HepG2 (cell line): ENCODE results near the gene GNAI2. TPM values are rescaled to one million over a fixed set of nuclear protein-coding genes. Genes with fewer than 3 reads are reported as not detected.

Source experiments
- DNMT1 ChIP-seq: sonication (generic); formaldehyde crosslinking; IDR thresholded peaks from 2 replicates; pipeline ENCODE4 v1.5.1; 2020; ENCODE audit warnings: mild to moderate bottlenecking, missing genetic modification reagents
- DZIP1 ChIP-seq: sonication (generic); formaldehyde crosslinking; IDR thresholded peaks from 2 replicates; pipeline ENCODE4 v1.5.0; 2020; ENCODE audit warnings: mild to moderate bottlenecking, missing genetic modification reagents
- FOXK2 ChIP-seq: fragments of 450-650 bp; IDR thresholded peaks from 2 replicates; pipeline ENCODE4 v1.6.1; 2016
- GZF1 ChIP-seq: sonication (generic); formaldehyde crosslinking; IDR thresholded peaks from 2 replicates; pipeline ENCODE4 v1.5.1; 2020; ENCODE audit warnings: mild to moderate bottlenecking, missing genetic modification reagents
- HBP1 ChIP-seq: IDR thresholded peaks from 2 replicates; pipeline ENCODE4 v1.6.1; 2016; ENCODE audit warnings: low read depth, control low read depth
- IRX3 ChIP-seq: sonication (generic); formaldehyde crosslinking; IDR thresholded peaks from 2 replicates; pipeline ENCODE4 v1.8.1; 2023; ENCODE audit warnings: mild to moderate bottlenecking, low read depth, missing genetic modification reagents, borderline replicate concordance
- NFIC ChIP-seq: IDR thresholded peaks from 2 replicates; pipeline ENCODE4 v1.6.1; 2012; ENCODE audit warnings: mild to moderate bottlenecking, low read length, inconsistent platforms
- POGZ ChIP-seq: sonication (generic); formaldehyde crosslinking; IDR thresholded peaks from 2 replicates; pipeline ENCODE4 v1.4.0; 2020; ENCODE audit warnings: mild to moderate bottlenecking, missing genetic modification reagents
- SMAD1 ChIP-seq: sonication (generic); formaldehyde crosslinking; IDR thresholded peaks from 2 replicates; pipeline ENCODE4 v1.4.0; 2020; ENCODE audit warnings: missing genetic modification reagents, low read depth, mild to moderate bottlenecking, borderline replicate concordance
- USF2 ChIP-seq, 2 experiments: sonication (generic) in 1 of 2; formaldehyde crosslinking in 1 of 2; IDR thresholded peaks; 2 replicates each; pipeline versions ENCODE4 v1.5.1 to v1.6.1; 2011 to 2020; ENCODE audit warnings: borderline replicate concordance in 1 of 2, low read depth in 1 of 2, low read length in 1 of 2, mild to moderate bottlenecking in 1 of 2, missing genetic modification reagents in 1 of 2, moderate library complexity in 1 of 2
- XRCC5 ChIP-seq: fragments of 200-400 bp; formaldehyde crosslinking; optimal IDR thresholded peaks from 2 replicates; pipeline ENCODE3; 2017; ENCODE audit warnings: mild to moderate bottlenecking, low read length
- ZFP36L2 ChIP-seq: sonication (generic); formaldehyde crosslinking; IDR thresholded peaks from 2 replicates; pipeline ENCODE4 v1.4.0; 2020; ENCODE audit warnings: missing genetic modification reagents
- ZHX1 ChIP-seq: sonication (generic); formaldehyde crosslinking; IDR thresholded peaks from 2 replicates; pipeline ENCODE4 v1.8.1; 2022; ENCODE audit warnings: low read depth, mild to moderate bottlenecking, missing genetic modification reagents
- ZNF12 ChIP-seq: sonication (generic); formaldehyde crosslinking; IDR thresholded peaks from 2 replicates; pipeline ENCODE4 v1.5.0; 2020; ENCODE audit warnings: missing genetic modification reagents
- ZNF121 ChIP-seq: sonication (generic); formaldehyde crosslinking; IDR thresholded peaks from 2 replicates; pipeline ENCODE4 v1.5.0; 2020; ENCODE audit warnings: mild to moderate bottlenecking, missing genetic modification reagents
- ZNF253 ChIP-seq: sonication (generic); formaldehyde crosslinking; IDR thresholded peaks from 2 replicates; pipeline ENCODE4 v1.8.0; 2022; ENCODE audit warnings: mild to moderate bottlenecking, missing genetic modification reagents, borderline replicate concordance
- ZNF256 ChIP-seq: sonication (generic); formaldehyde crosslinking; conservative IDR thresholded peaks from 2 replicates; pipeline ENCODE4 v1.4.0; 2020; ENCODE audit warnings: missing genetic modification reagents
- ZNF3 ChIP-seq: IDR thresholded peaks from 2 replicates; pipeline ENCODE4 v1.7.0; 2017; ENCODE audit warnings: inconsistent platforms
- ZNF549 ChIP-seq: sonication (generic); formaldehyde crosslinking; IDR thresholded peaks from 2 replicates; pipeline ENCODE4 v1.5.0; 2020; ENCODE audit warnings: missing genetic modification reagents
- ZNF605 ChIP-seq: sonication (generic); formaldehyde crosslinking; IDR thresholded peaks from 2 replicates; pipeline ENCODE4 v1.8.0; 2022; ENCODE audit warnings: mild to moderate bottlenecking, missing genetic modification reagents
- ZNF670 ChIP-seq: sonication (generic); formaldehyde crosslinking; IDR thresholded peaks from 2 replicates; pipeline ENCODE4 v1.8.0; 2022; ENCODE audit warnings: mild to moderate bottlenecking, missing genetic modification reagents, borderline replicate concordance
- polyA plus RNA-seq, 8 experiments: library from polyadenylated mRNA; depleted of rRNA in 3 of 8; stranded (reverse) in 7 of 8; unstranded in 1 of 8; fragments of >200 nt; fragmentation: Illumina TruSeq in 4 of 8; extraction: Trizol in 4 of 8; gene quantifications; 2 replicates each; pipeline versions ENCODE4 v1.2.1 to v1.2.3, GENCODE V29; 2011 to 2016; ENCODE audit warnings: low read depth in 4 of 8, missing spikeins in 1 of 8, mixed read lengths in 1 of 8; ENCODE audit not compliant: insufficient read depth in 1 of 8
- total RNA-seq, 5 experiments: library from RNA; depleted of rRNA; stranded (reverse); fragments of >200 nt; fragmentation: Illumina TruSeq; extraction: Trizol; gene quantifications; 2 replicates each; pipeline ENCODE4 v1.2.3, GENCODE V29; 2016; ENCODE audit warnings: low read depth in 1 of 5

GNAI2 gene
- total and polyA plus RNA-seq, 2 of the 13 experiments (the other 11 are each of a cell fraction or from before 2014, with no cell fraction given): 51.1 to 66.2 TPM

- TF ChIP-seq ZFP36L2 (CRISPR knock-in tag) (no peak), POGZ (CRISPR knock-in tag) (no peak), ZNF121 (CRISPR knock-in tag) (no peak), XRCC5 (peak; percentile 3), SMAD1 (0 out of 2 replicates have a peak, but pooled peaks have one; percentile 20), IRX3 (CRISPR knock-in tag) (no peak), DZIP1 (CRISPR knock-in tag) (0 out of 2 replicates have a peak, but pooled peaks have one; percentile 45), NFIC (no peak), GZF1 (CRISPR knock-in tag) (no peak), ZNF253 (CRISPR knock-in tag) (no peak), ZNF549 (no peak), HBP1 (CRISPR knock-in tag) (no peak), FOXK2 (no peak), ZNF12 (CRISPR knock-in tag) (no peak), ZHX1 (CRISPR knock-in tag) (0 out of 2 replicates have a peak, but pooled peaks have one; percentile 47), ZNF3 (CRISPR knock-in tag) (no peak), ZNF256 (0 out of 2 replicates have a peak, but pooled peaks have one; percentile 5), ZNF670 (CRISPR knock-in tag) (0 out of 2 replicates have a peak, but pooled peaks have one; percentile 4), DNMT1 (CRISPR knock-in tag) (0 out of 2 replicates have a peak, but pooled peaks have one; percentile 8), USF2 (IDR thresholded peaks at IDR 0.05; ENCODE audit: low read depth, low read length) (no peak), USF2 (CRISPR knock-in tag; IDR thresholded peaks at IDR 0.05; ENCODE audit: borderline replicate concordance) (0 out of 2 replicates have a peak, but pooled peaks have one; percentile 2), ZNF605 (CRISPR knock-in tag) (no peak)
Observed at GRCh38 chr3:50196253-50196801, 39.7 kb upstream of the GNAI2 start (continued).
